Prostate gland (tissue), 2 donors: ENCODE measurements around the gene RASSF8. TPM values are rescaled to one million over a fixed set of nuclear protein-coding genes. Genes with fewer than 3 reads are reported as not detected.

ENCODE experiments used
- DNase-seq: peaks from one replicate; pipeline ENCODE4 v3.0.0-alpha.2; 2019; ENCODE audit warnings: low spot score
- H3K27ac ChIP-seq, 2 donors: fragments of 200-600 bp; sonication (generic); 2 replicates each; pipeline ENCODE4 v1.5.1; 2017 to 2019
- H3K27me3 ChIP-seq: fragments of 200-600 bp; sonication (generic); replicated peaks from 2 replicates; pipeline ENCODE4 v1.5.1; 2019; ENCODE audit not compliant: insufficient read depth
- H3K36me3 ChIP-seq, 2 donors: fragments of 200-600 bp; sonication (generic); 1 replicate in 1 of 2; 2 replicates in 1 of 2; pipeline versions ENCODE4 v1.5.1 to v1.8.1; 2017 to 2019
- H3K4me1 ChIP-seq: fragments of 200-600 bp; sonication (generic); replicated peaks from 2 replicates; pipeline ENCODE4 v1.5.1; 2019
- H3K4me3 ChIP-seq, 2 donors: fragments of 200-600 bp; sonication (generic); 2 replicates each; pipeline ENCODE4 v1.5.1; 2017 to 2019
- H3K9me3 ChIP-seq: fragments of 200-600 bp; sonication (generic); 2 replicates; pipeline ENCODE4 v1.5.1; 2017
- POLR2A ChIP-seq: fragments of 450-650 bp; IDR thresholded peaks from one replicate; pipeline ENCODE4 v1.6.1; 2016; ENCODE audit warnings: antibody characterized with exemption, mild to moderate bottlenecking
- POLR2AphosphoS5 ChIP-seq: sonication (generic); formaldehyde crosslinking; IDR thresholded peaks from one replicate; pipeline ENCODE4 v1.6.1; 2017; ENCODE audit warnings: antibody characterized with exemption
- WGBS: methylation state at CpG from one replicate; pipeline ENCODE4 v1.1.5; 2018; 5-methylcytosine and 5-hydroxymethylcytosine counted together
- intact Hi-C: fragments of 100-400 bp; cut with DNase I; formaldehyde crosslinking; loops from one replicate; pipeline ENCODE4 v1.14.2; 2022
- total RNA-seq, 2 donors: library from RNA; depleted of rRNA; stranded (reverse); fragments of >200 nt; gene quantifications; one replicate each; pipeline ENCODE4 v1.1.0, GENCODE V29; 2016
- TF ChIP-seq, protein P1 (sequence below), 4 experiments: fragments of 200-600 bp in 2 of 4; fragments of 450-650 bp in 2 of 4; sonication (generic) in 2 of 4; IDR thresholded peaks; 1 replicate in 3 of 4; 2 replicates in 1 of 4; pipeline ENCODE4 v1.5.1; 2016 to 2019; ENCODE audit warnings: antibody characterized with exemption in 4 of 4, mild to moderate bottlenecking in 2 of 4, moderate library complexity in 2 of 4

The RASSF8 gene
- total RNA-seq, 2 donors from 2014 or later, result 26.0 to 62.1 TPM

DNA sequence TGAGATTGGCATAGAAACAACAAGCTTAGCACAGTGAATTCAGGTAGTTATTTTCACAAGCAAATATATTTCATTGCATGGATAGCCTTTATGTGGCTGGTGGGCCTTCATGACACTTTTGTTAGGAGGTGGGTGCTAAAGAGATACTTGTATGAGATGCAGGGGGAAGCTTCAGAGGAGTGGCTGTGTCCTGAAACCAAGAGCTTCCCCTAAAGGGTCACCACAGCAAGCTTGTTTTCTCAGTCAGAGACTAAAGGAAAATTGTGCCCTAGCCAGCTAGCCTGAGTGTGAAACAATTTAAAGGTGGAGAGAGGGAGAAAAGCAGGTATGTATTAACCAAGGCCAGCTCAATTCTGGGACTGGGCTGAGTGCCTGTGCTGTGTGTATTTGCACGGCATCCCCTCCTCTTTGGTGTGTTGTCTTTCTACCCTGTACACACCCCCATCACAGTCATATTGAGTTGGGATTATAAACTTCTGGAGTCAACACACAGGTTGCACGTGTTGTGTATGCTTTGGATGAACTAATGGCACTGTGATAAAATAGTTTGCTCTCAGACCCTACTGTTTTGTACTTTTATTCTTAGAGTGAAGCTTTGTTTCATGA, 79.2 kb downstream of the RASSF8 start:
- TF ChIP-seq, protein P1, sequence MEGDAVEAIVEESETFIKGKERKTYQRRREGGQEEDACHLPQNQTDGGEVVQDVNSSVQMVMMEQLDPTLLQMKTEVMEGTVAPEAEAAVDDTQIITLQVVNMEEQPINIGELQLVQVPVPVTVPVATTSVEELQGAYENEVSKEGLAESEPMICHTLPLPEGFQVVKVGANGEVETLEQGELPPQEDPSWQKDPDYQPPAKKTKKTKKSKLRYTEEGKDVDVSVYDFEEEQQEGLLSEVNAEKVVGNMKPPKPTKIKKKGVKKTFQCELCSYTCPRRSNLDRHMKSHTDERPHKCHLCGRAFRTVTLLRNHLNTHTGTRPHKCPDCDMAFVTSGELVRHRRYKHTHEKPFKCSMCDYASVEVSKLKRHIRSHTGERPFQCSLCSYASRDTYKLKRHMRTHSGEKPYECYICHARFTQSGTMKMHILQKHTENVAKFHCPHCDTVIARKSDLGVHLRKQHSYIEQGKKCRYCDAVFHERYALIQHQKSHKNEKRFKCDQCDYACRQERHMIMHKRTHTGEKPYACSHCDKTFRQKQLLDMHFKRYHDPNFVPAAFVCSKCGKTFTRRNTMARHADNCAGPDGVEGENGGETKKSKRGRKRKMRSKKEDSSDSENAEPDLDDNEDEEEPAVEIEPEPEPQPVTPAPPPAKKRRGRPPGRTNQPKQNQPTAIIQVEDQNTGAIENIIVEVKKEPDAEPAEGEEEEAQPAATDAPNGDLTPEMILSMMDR (IDR thresholded peaks at IDR 0.05), result no peak
- TF ChIP-seq POLR2AphosphoS5 (peak; percentile 17), POLR2A (no peak)
- Histone ChIP-seq H3K27me3 (no peaks in the 10 kb centered on the region), H3K9me3 (no peaks in the 10 kb centered on the region), H3K4me3 (no peak overlapping the region), H3K27ac (peak overlapping the region; percentile 3 to 57), H3K4me1 (no peaks in the 10 kb centered on the region), H3K36me3 (no peaks in the 10 kb centered on the region)
- DNase-seq, result no peak
- intact Hi-C loops, result no loop called here
- 33% methylated on average over 2 of the region's 2 CpGs for whole genome bisulfite sequencing

DNA sequence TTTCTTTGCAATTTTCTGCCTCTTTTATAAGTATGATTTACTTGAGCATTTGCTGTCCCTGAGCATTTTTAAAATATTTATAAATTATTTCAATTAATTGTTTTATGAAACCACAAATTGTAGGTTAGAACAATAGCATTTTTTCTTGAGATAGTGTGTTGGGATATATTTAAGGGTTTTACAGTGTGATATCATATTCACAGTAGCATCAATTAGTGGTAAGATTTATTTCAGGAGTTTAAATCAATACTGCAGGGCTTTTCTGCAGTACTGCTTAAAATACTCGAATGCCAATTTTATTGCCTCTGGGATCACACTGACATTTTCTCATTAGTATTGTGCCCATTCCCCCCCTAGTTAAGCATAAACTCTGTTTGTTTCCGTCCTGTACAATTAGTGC, 84.2 kb downstream of the RASSF8 start:
- H3K4me1 ChIP-seq, result peaks cover 10% of the 10 kb centered on the region
- no peaks in the 10 kb centered on the region for H3K36me3 ChIP-seq
- no peaks in the 10 kb centered on the region for H3K27me3 ChIP-seq
- no peak for TF ChIP-seq POLR2A
- TF ChIP-seq, protein P1 (IDR thresholded peaks at IDR 0.05), result no peak
- no peak for TF ChIP-seq POLR2AphosphoS5
- peak overlapping the region in 1 of 2 donors; percentile 13 for H3K4me3 ChIP-seq
- intact Hi-C loops, result no loop called here
- peak overlapping the region in 1 of 2 donors; percentile 42 for H3K27ac ChIP-seq
- WGBS, result 23% methylated on average over 2 of the region's 2 CpGs
- no peak for DNase-seq
- no peaks in the 10 kb centered on the region for H3K9me3 ChIP-seq

DNA sequence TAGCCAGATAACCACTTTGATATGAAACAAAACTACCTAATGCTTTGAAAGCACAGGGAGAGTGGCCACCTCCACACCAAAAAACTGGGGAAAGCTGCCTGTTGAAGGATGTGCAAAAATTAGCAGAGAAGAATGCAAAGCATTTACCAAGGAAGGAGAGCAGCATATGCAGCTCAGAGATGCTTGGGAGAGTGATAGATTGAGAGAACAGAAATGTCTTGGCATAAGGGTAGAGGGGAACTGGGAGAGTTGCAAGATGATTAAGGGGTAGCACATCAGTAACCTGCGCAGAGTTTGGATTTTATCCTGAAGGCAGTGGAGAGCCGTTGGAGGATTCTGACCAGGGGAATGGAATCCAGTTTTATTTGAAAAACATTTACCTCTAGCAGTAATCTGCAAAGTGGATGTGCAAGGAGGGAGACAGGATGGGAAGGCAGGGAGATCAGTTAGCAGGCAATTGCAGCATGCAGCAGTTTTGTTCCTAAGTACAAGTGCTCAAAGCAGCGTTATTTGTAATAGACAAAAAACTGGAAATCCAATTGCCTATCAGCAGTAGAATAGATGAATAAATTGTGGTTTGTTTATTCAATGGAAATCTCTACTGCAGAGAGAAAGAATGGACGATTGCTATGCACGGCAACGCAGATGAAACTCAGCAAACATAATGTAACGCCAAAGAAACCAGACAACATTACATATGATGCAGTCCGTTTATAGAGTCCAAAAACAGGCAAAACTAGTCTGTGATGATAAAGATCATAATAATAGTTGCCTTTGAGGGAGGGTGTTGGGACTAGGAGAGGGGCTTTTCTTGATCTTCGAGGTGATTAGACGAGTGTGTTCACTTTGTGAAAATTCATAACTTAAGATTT, 84.9 kb downstream of the RASSF8 start:
- no peak for DNase-seq
- TF ChIP-seq POLR2A, result no peak
- TF ChIP-seq, protein P1 (IDR thresholded peaks at IDR 0.05), result no peak
- peak; percentile 65 for TF ChIP-seq POLR2AphosphoS5
- H3K27me3 ChIP-seq, result no peaks in the 10 kb centered on the region
- no peaks in the 10 kb centered on the region for H3K36me3 ChIP-seq
- intact Hi-C loops, result no loop called here
- peaks cover 10% of the 10 kb centered on the region for H3K4me1 ChIP-seq
- 29% methylated on average over 10 of the region's 10 CpGs for WGBS
- H3K27ac ChIP-seq, result peak overlapping the region in 1 of 2 donors; percentile 42
- peak overlapping the region in 1 of 2 donors; percentile 13 for H3K4me3 ChIP-seq
- no peaks in the 10 kb centered on the region for H3K9me3 ChIP-seq

DNA sequence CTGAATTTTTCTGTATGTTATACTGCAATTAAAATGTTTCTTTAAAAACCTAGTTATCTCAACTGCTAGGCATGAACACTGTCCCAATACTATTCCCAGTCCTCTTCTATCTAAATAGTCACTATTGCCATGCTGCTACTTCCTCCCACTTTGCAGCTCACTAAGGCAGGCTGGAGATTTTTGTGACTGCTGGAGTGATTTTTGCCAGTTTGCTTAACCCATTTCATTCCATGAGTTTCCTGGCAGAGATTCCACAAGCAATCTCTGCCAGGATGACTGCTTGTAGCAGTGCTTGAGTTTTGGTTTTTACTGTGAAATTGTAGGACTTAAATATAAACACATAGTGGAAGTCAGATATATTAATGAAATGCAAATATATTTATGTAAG, 85.5 kb downstream of the RASSF8 start:
- intact Hi-C loops, result no loop called here
- no peak for DNase-seq
- Histone ChIP-seq H3K4me1 (peaks cover 10% of the 10 kb centered on the region), H3K4me3 (no peak overlapping the region), H3K9me3 (no peaks in the 10 kb centered on the region), H3K27me3 (no peaks in the 10 kb centered on the region), H3K27ac (peak overlapping the region in 1 of 2 donors; percentile 42), H3K36me3 (no peaks in the 10 kb centered on the region)
- TF ChIP-seq, protein P1 (IDR thresholded peaks at IDR 0.05), result no peak
